ENCODE results near the gene UST. TPM values are rescaled to one million over a fixed set of nuclear protein-coding genes. Genes with fewer than 3 reads are reported as not detected.

UST gene
- total and polyA plus RNA-seq, 2 experiments from 2014 or later = 8.0 to 11.7 TPM

- no peaks in the 10 kb centered on the region for H3K9me2 ChIP-seq (replicated peaks; ENCODE audit: insufficient read depth)
- H3K4me3 ChIP-seq = no peak overlapping the region
- H3K27ac ChIP-seq = no peak overlapping the region
- H4K20me1 ChIP-seq (ENCODE audit: insufficient read depth, poor library complexity, severe bottlenecking) = no peaks in the 10 kb centered on the region
- no peak for DNase-seq (ENCODE audit: low spot score)
- TF ChIP-seq EZH2 (IDR thresholded peaks at IDR 0.05; ENCODE audit: borderline replicate concordance) (no peak), EZH2phosphoT487 (IDR thresholded peaks at IDR 0.05; ENCODE audit: low read depth, severe bottlenecking, unreplicated experiment) (no peak), CTCF (IDR thresholded peaks at IDR 0.05; ENCODE audit: poor library complexity) (no peak)
- no peak overlapping the region for H3K4me2 ChIP-seq
- H3K4me1 ChIP-seq (ENCODE audit: insufficient read depth) = no peaks in the 10 kb centered on the region
- 52% methylated on average over 1 of the region's 1 CpG for WGBS (ENCODE audit: low lambda C conversion rate, missing lambda C conversion rate)
- H3K36me3 ChIP-seq (replicated peaks; ENCODE audit: insufficient read depth, low read depth) = no peaks in the 10 kb centered on the region
- no peaks in the 10 kb centered on the region for H3K79me2 ChIP-seq
- no peaks in the 10 kb centered on the region for H3K9me3 ChIP-seq (ENCODE audit: low read depth)
- no peaks in the 10 kb centered on the region for H3K27me3 ChIP-seq
- H2AFZ ChIP-seq = no peak overlapping the region
Observed at GRCh38 chr6:148709577-148709976, 37.3 kb upstream of the UST start.

- Histone ChIP-seq H3K4me2 (no peak overlapping the region), H3K9me3 (ENCODE audit: low read depth) (no peaks in the 10 kb centered on the region), H3K79me2 (no peaks in the 10 kb centered on the region), H3K27ac (no peak overlapping the region), H3K4me1 (ENCODE audit: insufficient read depth) (no peaks in the 10 kb centered on the region), H3K27me3 (no peaks in the 10 kb centered on the region), H2AFZ (no peak overlapping the region), H4K20me1 (ENCODE audit: insufficient read depth, poor library complexity, severe bottlenecking) (no peaks in the 10 kb centered on the region), H3K36me3 (replicated peaks; ENCODE audit: insufficient read depth, low read depth) (no peaks in the 10 kb centered on the region), H3K4me3 (no peak overlapping the region), H3K9me2 (replicated peaks; ENCODE audit: insufficient read depth) (no peaks in the 10 kb centered on the region)
- WGBS (ENCODE audit: low lambda C conversion rate, missing lambda C conversion rate) = 92% methylated on average over 5 of the region's 5 CpGs
- TF ChIP-seq CTCF (IDR thresholded peaks at IDR 0.05; ENCODE audit: poor library complexity) (no peak), EZH2 (IDR thresholded peaks at IDR 0.05; ENCODE audit: borderline replicate concordance) (no peak), EZH2phosphoT487 (IDR thresholded peaks at IDR 0.05; ENCODE audit: low read depth, severe bottlenecking, unreplicated experiment) (no peak)
- no peak for DNase-seq (ENCODE audit: low spot score)
Observed at GRCh38 chr6:148711833-148712654, 34.8 kb upstream of the UST start.

GRCh38 chr6:148713033-148713738 is 33.6 kb upstream of the UST start:
- H3K4me1 ChIP-seq (ENCODE audit: insufficient read depth) = no peaks in the 10 kb centered on the region
- no peak for TF ChIP-seq CTCF (IDR thresholded peaks at IDR 0.05; ENCODE audit: poor library complexity)
- TF ChIP-seq EZH2phosphoT487 (IDR thresholded peaks at IDR 0.05; ENCODE audit: low read depth, severe bottlenecking, unreplicated experiment) = no peak
- TF ChIP-seq EZH2 (IDR thresholded peaks at IDR 0.05; ENCODE audit: borderline replicate concordance) = no peak
- no peaks in the 10 kb centered on the region for H3K79me2 ChIP-seq
- H2AFZ ChIP-seq = no peak overlapping the region
- no peaks in the 10 kb centered on the region for H3K9me3 ChIP-seq (ENCODE audit: low read depth)
- no peak overlapping the region for H3K27ac ChIP-seq
- H3K27me3 ChIP-seq = no peaks in the 10 kb centered on the region
- no peak overlapping the region for H3K4me3 ChIP-seq
- H3K36me3 ChIP-seq (replicated peaks; ENCODE audit: insufficient read depth, low read depth) = no peaks in the 10 kb centered on the region
- H3K4me2 ChIP-seq = no peak overlapping the region
- 94% methylated on average over 1 of the region's 1 CpG for WGBS (ENCODE audit: low lambda C conversion rate, missing lambda C conversion rate)
- no peaks in the 10 kb centered on the region for H3K9me2 ChIP-seq (replicated peaks; ENCODE audit: insufficient read depth)
- no peak for DNase-seq (ENCODE audit: low spot score)
- no peaks in the 10 kb centered on the region for H4K20me1 ChIP-seq (ENCODE audit: insufficient read depth, poor library complexity, severe bottlenecking)
